ENCODE results near the gene PRND. TPM values are rescaled to one million over a fixed set of nuclear protein-coding genes. Genes with fewer than 3 reads are reported as not detected.
A peak's percentile ranks its signal among the peaks of the same experiment; 100 is the strongest.

The PRND gene
- total and polyA plus RNA-seq, 2 of the 8 experiments (the other 6 are each of a cell fraction or from before 2014, with no cell fraction given): 0.09 to 0.11 TPM

- H4K20me1 ChIP-seq (replicated peaks in 1 of 2; ENCODE audit: control insufficient read depth in 1 of 2, insufficient read depth in 2 of 2, low read length in 2 of 2): no peaks in the 10 kb centered on the region
- DNase-seq (ENCODE audit: low read depth in 1 of 2, low spot score in 2 of 2) (peak in 1 of 2 experiments; percentile 28), FAIRE-seq (no peak)
- H4K91ac ChIP-seq (replicated peaks; ENCODE audit: insufficient read length, low read length): no peak overlapping the region
- no peaks in the 10 kb centered on the region for H3K79me1 ChIP-seq (ENCODE audit: low read depth, low read length)
- no peak overlapping the region for H2BK5ac ChIP-seq (ENCODE audit: low read depth, low read length)
- H3K4me2 ChIP-seq (ENCODE audit: insufficient read depth in 1 of 2, low read depth in 2 of 2, low read length in 2 of 2): no peak overlapping the region
- no peak overlapping the region for H2AFZ ChIP-seq (ENCODE audit: low read length)
- 89% methylated on average over 14 of the region's 14 CpGs; no CpG with 5 or more reads in 1 of the 2 experiments for WGBS, 2 experiments (ENCODE audit: extremely low coverage in 1 of 2, insufficient coverage in 1 of 2, insufficient read length in 1 of 2, insufficient replicate concordance in 2 of 2, low coverage in 1 of 2, low lambda C conversion rate in 2 of 2, missing lambda C conversion rate in 1 of 2)
- no peak for TF ChIP-seq MAFK (IDR thresholded peaks at IDR 0.05; ENCODE audit: low read depth, low read length)
- no peak for TF ChIP-seq NANOG (IDR thresholded peaks at IDR 0.05; ENCODE audit: insufficient read depth, low read depth, low read length, poor library complexity, severe bottlenecking)
- no peak for TF ChIP-seq RNF2 (IDR thresholded peaks at IDR 0.05; ENCODE audit: borderline replicate concordance, low read depth, low read length, missing control alignments, poor library complexity, severe bottlenecking)
- no peak for TF ChIP-seq USF2 (IDR thresholded peaks at IDR 0.05; ENCODE audit: low read length)
- no peak for TF ChIP-seq SIX5 (IDR thresholded peaks at IDR 0.05; ENCODE audit: low read depth, low read length)
- no peak for TF ChIP-seq ZNF274 (IDR thresholded peaks at IDR 0.05; ENCODE audit: borderline replicate concordance, extremely low read depth, low read length)
- TF ChIP-seq SP2 (IDR thresholded peaks at IDR 0.05; ENCODE audit: low read length): no peak
- H3K4me3 ChIP-seq (ENCODE audit: extremely low read depth in 1 of 4, insufficient read depth in 2 of 4, low read depth in 3 of 4, low read length in 4 of 4): no peak overlapping the region
- no peak overlapping the region for H3K4ac ChIP-seq (replicated peaks; ENCODE audit: insufficient read length, low read depth, low read length)
- peaks cover 9% of the 10 kb centered on the region in 2 experiments; a peak in 2 of 4 replicates for H3K9me3 ChIP-seq (ENCODE audit: insufficient read depth in 2 of 2, low read depth in 1 of 2, low read length in 1 of 2)
- H4K8ac ChIP-seq (ENCODE audit: extremely low read depth, insufficient read depth, low read length): no peak overlapping the region; the same call in 1 of the 2 replicates
- POLR2A ChIA-PET (ENCODE audit: partially characterized antibody): interaction anchor here (0.6 kb wide), 1 partner anchor 163 kb away, joined by 3 read pairs; no protein-coding TSS in a partner anchor
- H3K23ac ChIP-seq (ENCODE audit: insufficient read length): no peak overlapping the region
- no peak overlapping the region for H2BK120ac ChIP-seq (replicated peaks; ENCODE audit: low read depth, low read length)
- H3K14ac ChIP-seq (ENCODE audit: insufficient read length): no peak overlapping the region
- no peak overlapping the region for H4K5ac ChIP-seq (ENCODE audit: insufficient read length, low read depth, low read length)
- H2BK12ac ChIP-seq (ENCODE audit: low read depth, low read length): no peak overlapping the region
- no peaks in the 10 kb centered on the region; the same call in 1 of the 2 replicates for H3K23me2 ChIP-seq (ENCODE audit: low read depth, low read length)
- no peak overlapping the region for H3K18ac ChIP-seq (ENCODE audit: extremely low read depth, low read length)
- H3K27ac ChIP-seq (ENCODE audit: low read depth, low read length): no peak overlapping the region
- H3K36me3 ChIP-seq (ENCODE audit: control insufficient read depth in 2 of 4, insufficient read depth in 4 of 4, low read length in 3 of 4): no peaks in the 10 kb centered on the region
- H2AK5ac ChIP-seq (ENCODE audit: low read depth, low read length): no peak overlapping the region
- H3K56ac ChIP-seq (replicated peaks; ENCODE audit: insufficient read length, low read depth, low read length): no peak overlapping the region
- H3K9ac ChIP-seq (replicated peaks in 1 of 4; ENCODE audit: extremely low read depth in 1 of 4, low read depth in 3 of 4, low read length in 3 of 4): no peak overlapping the region
- no peaks in the 10 kb centered on the region for H3K27me3 ChIP-seq (replicated peaks in 1 of 4; ENCODE audit: control insufficient read depth in 3 of 4, extremely low read depth in 1 of 4, insufficient read depth in 3 of 4, low read length in 3 of 4)
- H3K4me1 ChIP-seq (replicated peaks in 1 of 4; ENCODE audit: control insufficient read depth in 3 of 4, insufficient read depth in 4 of 4, low read length in 3 of 4): no peaks in the 10 kb centered on the region
- H2BK20ac ChIP-seq (ENCODE audit: low read length): no peak overlapping the region
- CTCF ChIA-PET (ENCODE audit: partially characterized antibody): interaction anchor here (1.0 kb wide), 1 partner anchor 180 kb away, joined by 3 read pairs; no protein-coding TSS in a partner anchor
- H3K79me2 ChIP-seq (ENCODE audit: control insufficient read depth in 1 of 2, insufficient read depth in 2 of 2, low read length in 2 of 2): no peaks in the 10 kb centered on the region
- no peak overlapping the region for H2BK15ac ChIP-seq (ENCODE audit: low read length)
Measured at GRCh38 chr20:4776079-4776630, 54.4 kb downstream of the PRND start.
